OCI-M2 (cell line): ENCODE results near the gene RB1.
"Not testable (repeated sequence)": the region's sequence is repeated elsewhere in the genome, so short reads cannot be mapped to it uniquely, and the experiment has no call there.

Experiments used
- DNase-seq: peaks from one replicate; lab custom pipeline; 2025; ENCODE audit not compliant: unreplicated experiment; lab: John Stamatoyannopoulos, UW

The RB1 gene

GRCh38 chr13:48404952-48405351 is 101.4 kb downstream of the RB1 start:
- DNase-seq: no peak

GRCh38 chr13:48405875-48406274 is 102.3 kb downstream of the RB1 start:
- no peak for DNase-seq

GRCh38 chr13:48410199-48410598 is 106.6 kb downstream of the RB1 start:
- DNase-seq: no peak

- DNase-seq: no peak
These were observed 107.7 kb downstream of the RB1 start for GRCh38 chr13:48411147-48411794.

GRCh38 chr13:48411841-48412531 is 108.4 kb downstream of the RB1 start:
- DNase-seq: no peak

GRCh38 chr13:48412881-48413351 is 109.4 kb downstream of the RB1 start, which contains the start of gene LPAR6:
Gene LPAR6 (minus strand): TSS chr13:48413113. CDS start chr13:48412423, 690 bp downstream.
- DNase-seq: no peak

GRCh38 chr13:48414501-48414900 is 111.0 kb downstream of the RB1 start:
- no peak for DNase-seq

GRCh38 chr13:48415516-48415915 is 112.0 kb downstream of the RB1 start:
- no peak for DNase-seq

- DNase-seq: not testable (repeated sequence)
These were observed 118.5 kb downstream of the RB1 start for GRCh38 chr13:48422003-48422402.

- DNase-seq: no peak
These were observed 120.7 kb downstream of the RB1 start for GRCh38 chr13:48424212-48424611.

- DNase-seq: no peak
These were observed 122.5 kb downstream of the RB1 start for GRCh38 chr13:48426052-48426451.

- not testable (repeated sequence) for DNase-seq
These were observed 123.3 kb downstream of the RB1 start for GRCh38 chr13:48426755-48427298.

- no peak for DNase-seq
These were observed 125.5 kb downstream of the RB1 start for GRCh38 chr13:48429036-48429435.

- no peak for DNase-seq
These were observed 126.3 kb downstream of the RB1 start for GRCh38 chr13:48429886-48430285.

GRCh38 chr13:48431431-48431830 is 127.9 kb downstream of the RB1 start:
- no peak for DNase-seq

GRCh38 chr13:48431987-48432615 is 128.6 kb downstream of the RB1 start:
- no peak for DNase-seq

- no peak for DNase-seq
These were observed 130.6 kb downstream of the RB1 start for GRCh38 chr13:48434200-48434599.

- DNase-seq: no peak
These were observed 133.2 kb downstream of the RB1 start for GRCh38 chr13:48436661-48437288.

- DNase-seq: no peak
These were observed 133.8 kb downstream of the RB1 start for GRCh38 chr13:48437371-48437770.

GRCh38 chr13:48443442-48444208 is 140.1 kb downstream of the RB1 start:
- DNase-seq: no peak

GRCh38 chr13:48446464-48446863 is 142.9 kb downstream of the RB1 start:
- no peak for DNase-seq
